Measurements from ENCODE around the gene ATXN1. TPM values are rescaled to one million over a fixed set of nuclear protein-coding genes. Genes with fewer than 3 reads are reported as not detected.

ATXN1 gene
- total RNA-seq: 11.3 and 19.3 TPM in 2 replicates

GRCh38 chr6:16760516-16761470 is at the start of gene ATXN1:
ATXN1 (minus strand) TSS chr6:16761460.

